BLaER1 treated with 17β-estradiol and CSF1 and Interleukin-3, amounts not matched to agents 10 nM and 100 nM (cell line): Measurements from ENCODE around the gene EPO.
"Not testable (repeated sequence)": the region's sequence is repeated elsewhere in the genome, so short reads cannot be mapped to it uniquely, and the experiment has no call there.

Experiments used
- H3K27ac ChIP-seq, 11 experiments: shearing (Covaris generic); formaldehyde crosslinking; 2 replicates each; pipeline ENCODE4 v1.8.1; 2022
- H3K27me3 ChIP-seq, 11 experiments: shearing (Covaris generic); formaldehyde crosslinking; 2 replicates each; pipeline ENCODE4 v1.8.1; 2022
- H3K36me3 ChIP-seq, 11 experiments: shearing (Covaris generic); formaldehyde crosslinking; 2 replicates each; pipeline ENCODE4 v1.8.1; 2022
- H3K4me1 ChIP-seq, 10 experiments: shearing (Covaris generic); formaldehyde crosslinking; 2 replicates each; pipeline ENCODE4 v1.8.1; 2022
- H3K4me2 ChIP-seq, 11 experiments: shearing (Covaris generic); formaldehyde crosslinking; 2 replicates each; pipeline ENCODE4 v1.8.1; 2022
- H3K4me3 ChIP-seq, 10 experiments: shearing (Covaris generic); formaldehyde crosslinking; 2 replicates each; pipeline ENCODE4 v1.8.1; 2022
- H3K9ac ChIP-seq, 11 experiments: shearing (Covaris generic); formaldehyde crosslinking; 2 replicates each; pipeline ENCODE4 v1.8.1; 2022
- H3K9me3 ChIP-seq, 11 experiments: shearing (Covaris generic); formaldehyde crosslinking; replicated peaks in 1 of 11; 2 replicates each; pipeline ENCODE4 v1.8.1; 2022
- H4K20me1 ChIP-seq, 11 experiments: shearing (Covaris generic); formaldehyde crosslinking; 2 replicates each; pipeline ENCODE4 v1.8.1; 2022
- Cebpa-rat ChIP-seq, 11 experiments: shearing (Covaris generic); IDR thresholded peaks; 2 replicates each; pipeline ENCODE4 v1.8.1; 2022

The EPO gene

DNA sequence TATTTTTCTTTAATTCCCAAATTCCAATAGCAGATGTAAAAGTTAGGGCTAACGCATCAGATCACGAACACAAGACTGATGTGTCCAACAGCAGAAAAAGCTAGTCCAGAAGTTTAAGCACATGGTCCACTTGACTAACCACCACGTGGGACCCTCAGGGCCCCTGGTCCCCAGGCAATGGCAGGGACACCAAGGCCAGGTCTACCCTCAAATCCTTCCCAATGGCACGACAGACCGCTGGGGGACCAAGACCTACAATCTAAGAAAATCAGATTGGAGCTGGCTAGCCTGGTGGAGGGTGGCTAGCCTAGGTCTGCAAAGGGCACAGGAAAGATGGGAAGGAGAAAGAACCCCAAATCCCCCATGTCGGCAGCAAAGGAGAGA, 27.7 kb upstream of the EPO start:
- H3K27me3 ChIP-seq = no peaks in the 10 kb centered on the region
- peaks cover 48 to 69% (median 59%) of the 10 kb centered on the region in 10 experiments for H3K4me1 ChIP-seq
- H3K4me2 ChIP-seq = peak overlapping the region; percentile 95 to 99 (median 98)
- TF ChIP-seq Cebpa-rat (IDR thresholded peaks at IDR 0.05) = no peak
- peaks cover 10 to 30% (median 16%) of the 10 kb centered on the region in 11 experiments; a peak in 18 of 22 replicates for H3K36me3 ChIP-seq
- peak overlapping the region in 10 of 11 experiments; percentile 90 to 96 (median 95); a peak in 19 of 22 replicates for H3K27ac ChIP-seq
- no peaks in the 10 kb centered on the region for H3K9me3 ChIP-seq
- peaks cover 55 to 62% (median 60%) of the 10 kb centered on the region in 11 experiments for H4K20me1 ChIP-seq
- H3K4me3 ChIP-seq = peak overlapping the region; percentile 91 to 99 (median 98)
- peak overlapping the region; percentile 96 to 99 (median 97) for H3K9ac ChIP-seq

DNA sequence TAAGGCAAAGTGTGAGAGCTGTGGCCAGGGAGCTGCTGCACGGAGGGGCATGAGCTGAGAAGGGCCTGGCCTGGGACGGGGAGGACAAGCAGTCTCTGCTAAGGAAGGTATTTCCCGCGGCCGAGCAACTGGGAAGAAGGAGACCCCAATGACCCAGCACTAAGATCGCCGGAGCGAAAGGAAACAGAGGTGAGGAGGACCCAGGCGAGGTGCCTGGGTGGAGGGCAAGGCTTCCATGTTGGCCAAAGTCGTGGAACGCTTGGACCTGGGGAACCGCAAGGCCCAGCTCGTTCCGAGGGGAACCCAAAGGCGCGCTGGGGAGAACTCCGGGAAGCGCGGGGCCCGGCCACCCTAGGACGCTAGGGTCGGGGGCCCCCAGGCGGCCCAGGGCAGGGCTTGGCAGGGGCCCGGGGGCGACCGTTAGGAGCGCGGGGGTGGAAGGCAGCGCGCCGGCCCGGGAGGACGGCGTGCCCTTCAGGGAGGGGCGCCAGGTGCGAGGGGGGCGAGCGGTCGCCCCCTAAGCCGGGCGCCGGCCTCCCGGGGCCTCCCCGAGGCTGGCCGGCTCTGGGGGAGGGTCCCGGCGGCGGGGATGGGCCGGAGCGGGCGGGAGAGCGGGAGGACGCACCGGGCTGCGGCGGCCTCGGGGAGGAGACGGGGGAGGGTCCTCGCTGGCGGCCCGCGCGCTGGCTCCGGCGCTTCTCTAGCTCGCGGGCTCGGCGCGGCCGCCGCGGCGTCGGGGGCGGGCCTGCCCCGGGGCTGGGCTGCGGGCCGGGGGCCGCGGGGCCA, 26.8 kb upstream of the EPO start:
- peaks cover 46 to 59% (median 53%) of the 10 kb centered on the region in 10 experiments for H3K4me1 ChIP-seq
- TF ChIP-seq Cebpa-rat (IDR thresholded peaks at IDR 0.05) = no peak
- peaks cover 3 to 20% (median 7%) of the 10 kb centered on the region in 11 experiments; a peak in 15 of 22 replicates for H3K36me3 ChIP-seq
- H3K4me2 ChIP-seq = peak overlapping the region; percentile 95 to 99 (median 98)
- peaks cover 46 to 53% (median 51%) of the 10 kb centered on the region in 11 experiments for H4K20me1 ChIP-seq
- peak overlapping the region; percentile 96 to 99 (median 97) for H3K9ac ChIP-seq
- H3K4me3 ChIP-seq = peak overlapping the region; percentile 91 to 99 (median 98)
- H3K27ac ChIP-seq = peak overlapping the region; percentile 88 to 96 (median 95)
- no peaks in the 10 kb centered on the region for H3K27me3 ChIP-seq
- H3K9me3 ChIP-seq = no peaks in the 10 kb centered on the region

DNA sequence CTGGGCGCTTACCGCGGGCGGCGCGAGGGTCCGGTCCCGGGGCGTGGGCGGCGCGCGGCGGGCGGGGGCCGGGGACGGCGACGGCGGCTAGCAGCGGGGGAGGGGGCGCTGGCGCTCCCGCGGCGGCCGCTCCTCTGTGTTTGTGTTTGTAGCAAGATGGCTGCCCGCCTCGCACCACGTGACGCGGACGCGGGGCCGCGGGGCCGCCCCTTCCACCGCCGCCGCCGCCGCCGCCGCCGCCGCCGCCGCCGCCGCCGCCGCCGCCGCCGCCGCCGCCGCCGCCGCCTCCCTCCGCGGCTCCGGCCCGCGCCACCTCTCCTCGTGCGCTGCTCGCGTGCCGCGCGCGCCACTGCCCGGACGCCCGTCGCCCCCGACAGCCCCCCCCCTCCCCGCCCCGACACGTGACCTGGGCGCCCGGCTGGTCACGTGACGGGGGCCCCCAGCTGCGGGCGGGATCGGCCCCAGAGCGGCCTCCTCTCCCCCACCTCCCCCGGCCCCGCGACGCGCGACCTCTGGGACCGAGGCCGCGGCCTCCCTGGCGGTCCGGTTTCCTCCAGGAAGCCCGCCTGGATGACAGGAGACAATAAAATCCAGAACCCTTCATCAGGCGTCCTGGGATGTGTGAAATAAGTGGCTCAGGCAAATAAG, 26.0 kb upstream of the EPO start, which contains the start of gene GIGYF1:
GIGYF1 (minus strand) TSS at position 153 of the 648 bp plus-strand sequence. CDS start 6,012 bp downstream, outside the sequence.
- Histone ChIP-seq H4K20me1 (peaks cover 39 to 46% (median 44%) of the 10 kb centered on the region in 11 experiments), H3K4me3 (peak within 1 kb of the TSS; percentile 91 to 99 (median 98)), H3K27ac (peak within 1 kb of the TSS; percentile 88 to 96 (median 95)), H3K9me3 (no peaks in the 10 kb centered on the region), H3K4me1 (peaks cover 38 to 54% (median 46%) of the 10 kb centered on the region in 10 experiments), H3K4me2 (peak within 1 kb of the TSS; percentile 95 to 99 (median 98)), H3K27me3 (no peaks in the 10 kb centered on the region), H3K9ac (peak within 1 kb of the TSS; percentile 96 to 99 (median 97)), H3K36me3 (peaks cover 0 to 13% (median 0%) of the 10 kb centered on the region in 11 experiments; a peak in 8 of 22 replicates)
- TF ChIP-seq Cebpa-rat (IDR thresholded peaks at IDR 0.05) = no peak

DNA sequence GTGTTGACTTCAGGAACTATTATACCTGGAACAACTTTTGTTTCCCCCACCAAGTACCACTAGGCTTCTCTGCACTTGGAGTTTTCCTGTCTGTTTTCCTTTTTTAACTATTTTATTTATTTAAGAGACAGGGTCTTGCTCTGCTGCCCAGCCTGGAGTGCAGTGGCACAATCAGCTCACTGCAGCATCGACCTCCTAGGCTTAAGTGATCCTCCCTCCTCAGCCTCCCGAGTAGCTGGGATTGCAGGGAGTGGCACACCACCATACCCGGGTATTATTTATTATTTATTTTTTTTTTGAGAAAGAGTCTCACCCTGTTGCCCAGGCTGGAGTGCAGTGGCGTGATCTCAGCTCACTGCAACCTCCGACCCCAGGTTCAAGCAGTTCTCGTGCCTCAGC, 24.1 kb upstream of the EPO start:
- Histone ChIP-seq H3K4me1 (peaks cover 24 to 46% (median 34%) of the 10 kb centered on the region in 10 experiments), H3K36me3 (peaks cover 0 to 2% (median 0%) of the 10 kb centered on the region in 11 experiments; a peak in 6 of 22 replicates), H3K27me3 (no peaks in the 10 kb centered on the region), H3K27ac (no peak overlapping the region), H3K9me3 (no peaks in the 10 kb centered on the region), H4K20me1 (peaks cover 20 to 27% (median 25%) of the 10 kb centered on the region in 11 experiments), H3K4me2 (no peak overlapping the region), H3K9ac (no peak overlapping the region), H3K4me3 (no peak overlapping the region)
- TF ChIP-seq Cebpa-rat (IDR thresholded peaks at IDR 0.05) = no peak

DNA sequence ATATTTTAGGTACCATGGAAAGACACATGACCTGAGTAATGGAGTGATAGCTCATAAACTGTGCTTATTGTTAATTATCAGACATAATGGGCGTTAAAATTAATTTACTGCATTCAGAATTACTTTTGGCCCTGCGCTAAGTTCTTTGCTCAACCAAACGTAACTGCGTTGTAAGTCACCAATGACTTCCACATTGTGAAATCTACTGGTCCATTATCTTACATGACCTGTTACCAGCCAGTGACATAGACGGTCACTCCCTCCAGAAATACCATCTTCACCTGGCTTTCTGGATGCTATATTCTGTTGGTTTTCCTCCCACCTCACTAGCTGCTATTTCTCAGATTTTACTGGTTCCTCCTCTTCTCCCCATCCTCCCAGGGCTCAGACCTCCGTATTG, 21.2 kb upstream of the EPO start:
- TF ChIP-seq Cebpa-rat (IDR thresholded peaks at IDR 0.05) = no peak
- H3K4me3 ChIP-seq = no peak overlapping the region
- no peaks in the 10 kb centered on the region for H3K27me3 ChIP-seq
- no peak overlapping the region for H3K9ac ChIP-seq
- peaks cover 9 to 30% (median 17%) of the 10 kb centered on the region in 10 experiments; a peak in 19 of 20 replicates for H3K4me1 ChIP-seq
- H3K4me2 ChIP-seq = peak overlapping the region in 4 of 11 experiments; percentile 4 to 46 (median 42); a peak in 2 of 22 replicates
- no peaks in the 10 kb centered on the region for H3K36me3 ChIP-seq
- no peaks in the 10 kb centered on the region for H3K9me3 ChIP-seq
- H4K20me1 ChIP-seq = no peaks in the 10 kb centered on the region
- H3K27ac ChIP-seq = no peak overlapping the region

DNA sequence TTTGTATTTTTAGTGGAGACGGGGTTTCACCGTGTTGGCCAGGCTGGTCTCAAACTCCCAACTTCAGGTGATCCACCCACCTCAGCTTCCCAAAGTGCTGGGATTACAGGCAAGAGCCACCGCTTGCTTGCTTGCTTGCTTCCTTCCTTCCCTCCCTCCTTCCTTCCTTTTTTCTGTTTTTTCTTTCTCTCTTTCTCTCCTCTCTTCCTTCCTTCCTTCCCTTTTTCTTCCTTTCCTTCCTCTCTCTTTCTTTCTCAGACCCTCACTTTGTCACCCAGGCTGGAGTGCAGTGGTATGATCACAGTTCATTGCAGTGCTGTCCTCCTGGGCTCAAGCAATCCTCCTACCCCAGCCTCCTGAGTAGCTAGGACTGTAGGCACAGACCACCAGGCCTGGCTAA, 19.2 kb upstream of the EPO start:
- H3K36me3 ChIP-seq, H4K20me1 ChIP-seq, H3K4me3 ChIP-seq, H3K9me3 ChIP-seq, H3K27ac ChIP-seq, H3K27me3 ChIP-seq: not testable (repeated sequence)
- Histone ChIP-seq H3K9ac (peak overlapping the region in 2 of 11 experiments; percentile 39 to 44; a peak in 3 of 22 replicates), H3K4me1 (peaks cover 0 to 25% (median 15%) of the 10 kb centered on the region in 10 experiments; a peak in 18 of 20 replicates), H3K4me2 (peak overlapping the region in 10 of 11 experiments; percentile 14 to 66 (median 46); a peak in 16 of 22 replicates)

DNA sequence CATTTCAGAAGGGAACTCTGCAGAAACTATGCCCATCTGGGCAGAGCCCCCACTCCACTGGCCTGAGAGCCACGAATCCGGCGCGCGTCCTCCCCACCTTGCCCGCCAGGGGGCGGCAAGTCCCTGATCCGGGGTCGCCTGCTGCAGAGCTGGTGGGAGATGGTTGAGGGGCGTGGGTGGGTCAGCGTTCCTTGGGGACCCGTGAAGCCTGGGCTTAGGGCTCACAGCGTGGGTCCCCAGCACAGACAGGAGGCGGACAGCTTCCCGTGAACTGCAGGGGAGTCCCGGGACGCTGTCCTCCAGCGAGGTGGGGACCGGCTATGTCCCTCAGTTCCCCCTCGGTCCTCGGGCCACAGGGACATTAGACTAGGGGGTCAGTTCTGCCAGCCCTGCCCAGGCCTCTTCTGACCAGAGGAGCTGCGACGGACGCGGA, 14.9 kb upstream of the EPO start:
- TF ChIP-seq Cebpa-rat (IDR thresholded peaks at IDR 0.05) = no peak

DNA sequence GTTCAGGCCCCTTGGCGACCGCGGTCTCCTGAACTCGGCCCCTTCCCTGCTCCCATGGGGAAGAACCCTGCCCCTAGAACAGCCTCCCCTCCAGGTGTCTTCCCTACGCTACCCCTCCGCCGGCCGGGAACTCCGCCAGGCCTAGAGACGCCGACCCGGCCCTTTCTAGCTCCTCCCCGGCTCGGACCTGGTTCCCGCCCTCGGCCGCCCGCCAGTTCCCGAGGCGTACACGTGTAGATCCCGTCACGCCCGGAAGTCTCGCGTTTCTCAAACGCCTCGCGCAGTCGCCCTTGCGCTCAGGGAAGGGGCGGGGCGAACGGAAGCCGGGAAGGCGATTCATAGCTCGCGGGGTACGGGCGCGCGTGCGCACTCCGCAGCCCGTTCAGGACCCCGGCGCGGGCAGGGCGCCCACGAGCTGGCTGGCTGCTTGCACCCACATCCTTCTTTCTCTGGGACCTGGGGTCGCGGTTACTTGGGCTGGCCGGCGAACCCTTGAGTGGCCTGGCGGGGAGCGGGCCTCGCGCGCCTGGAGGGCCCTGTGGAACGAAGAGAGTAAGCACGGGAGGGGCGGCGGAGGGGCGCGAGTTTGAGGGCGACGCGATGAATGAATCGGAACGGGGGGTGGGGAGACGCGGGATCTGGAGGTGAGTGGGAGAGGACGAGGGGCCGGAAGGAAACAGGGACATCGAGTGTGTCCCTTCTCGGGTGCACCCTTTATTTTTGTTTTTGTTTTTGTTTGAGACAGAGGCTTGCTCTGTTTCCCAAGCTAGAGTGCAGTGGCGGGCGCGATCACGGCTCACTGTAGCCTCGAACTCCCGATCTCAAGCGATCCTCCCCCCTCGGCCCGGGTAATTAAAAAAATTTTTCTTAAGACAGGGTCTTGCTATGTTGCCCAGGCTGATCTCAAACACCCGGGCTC, 14.3 kb upstream of the EPO start, which contains the start of gene POP7:
POP7 (plus strand) TSS at position 369 of the 919 bp plus-strand sequence. CDS start 710 bp downstream, outside the sequence.
- peak within 1 kb of the TSS; percentile 76 to 94 (median 91) for H3K4me3 ChIP-seq
- H3K27me3 ChIP-seq = no peaks in the 10 kb centered on the region
- no peaks in the 10 kb centered on the region for H3K9me3 ChIP-seq
- no peak for TF ChIP-seq Cebpa-rat (IDR thresholded peaks at IDR 0.05)
- H3K27ac ChIP-seq = peak within 1 kb of the TSS; percentile 81 to 95 (median 93)
- peaks cover 0 to 29% (median 23%) of the 10 kb centered on the region in 11 experiments; a peak in 13 of 22 replicates for H3K36me3 ChIP-seq
- H4K20me1 ChIP-seq = peaks cover 0 to 19% (median 14%) of the 10 kb centered on the region in 11 experiments; a peak in 13 of 22 replicates
- peak within 1 kb of the TSS; percentile 94 to 100 (median 98) for H3K4me2 ChIP-seq
- peak within 1 kb of the TSS; percentile 92 to 99 (median 97) for H3K9ac ChIP-seq
- H3K4me1 ChIP-seq = peaks cover 31 to 42% (median 35%) of the 10 kb centered on the region in 10 experiments

More for the DNA sequence above, 14.9 kb upstream of the EPO start:
- Histone ChIP-seq H3K9me3 (no peaks in the 10 kb centered on the region), H3K9ac (peak overlapping the region; percentile 92 to 99 (median 97)), H3K27ac (peak overlapping the region; percentile 81 to 95 (median 93)), H3K4me3 (peak overlapping the region; percentile 76 to 94 (median 91)), H3K4me1 (peaks cover 31 to 46% (median 39%) of the 10 kb centered on the region in 10 experiments), H3K27me3 (no peaks in the 10 kb centered on the region), H4K20me1 (peaks cover 0 to 19% (median 14%) of the 10 kb centered on the region in 11 experiments; a peak in 13 of 22 replicates), H3K36me3 (peaks cover 0 to 27% (median 23%) of the 10 kb centered on the region in 11 experiments; a peak in 13 of 22 replicates), H3K4me2 (peak overlapping the region; percentile 87 to 99 (median 95))
